ENCODE results near the gene NPEPL1.
"Not testable (repeated sequence)": the region's sequence is repeated elsewhere in the genome, so short reads cannot be mapped to it uniquely, and the experiment has no call there.

Gene NPEPL1

GRCh38 chr20:58692579-58693225 is at the start of gene NPEPL1:
Gene NPEPL1 (plus strand): TSS chr20:58692800. CDS start chr20:58692901, 101 bp downstream.
- DNase-seq, result peak; percentile 78

- not testable (repeated sequence) for DNase-seq
These were observed 49.7 kb upstream of the NPEPL1 start for GRCh38 chr20:58642896-58643295.

- DNase-seq, result no peak
These were observed 47.1 kb upstream of the NPEPL1 start for GRCh38 chr20:58645412-58645968.

- DNase-seq, result no peak
These were observed 46.3 kb upstream of the NPEPL1 start for GRCh38 chr20:58646257-58646656.

- no peak for DNase-seq
These were observed 45.9 kb upstream of the NPEPL1 start for GRCh38 chr20:58646703-58647102.

GRCh38 chr20:58647162-58647795 is 45.3 kb upstream of the NPEPL1 start:
- no peak for DNase-seq

- DNase-seq, result no peak
These were observed 44.7 kb upstream of the NPEPL1 start for GRCh38 chr20:58647796-58648501.

GRCh38 chr20:58648502-58648825 is 44.1 kb upstream of the NPEPL1 start:
- DNase-seq, result not testable (repeated sequence)

GRCh38 chr20:58649288-58650180 is 43.1 kb upstream of the NPEPL1 start:
- peak; percentile 42 for DNase-seq

GRCh38 chr20:58650181-58650775 is 42.3 kb upstream of the NPEPL1 start:
- peak; percentile 26 for DNase-seq

- peak; percentile 94 for DNase-seq
These were observed 41.6 kb upstream of the NPEPL1 start, which contains the start of gene STX16 for GRCh38 chr20:58650776-58651558. Gene STX16 (plus strand): TSS chr20:58651283. CDS start chr20:58652007, 724 bp downstream.

GRCh38 chr20:58651559-58651945 is 41.0 kb upstream of the NPEPL1 start:
- no peak for DNase-seq

- peak; percentile 77 for DNase-seq
These were observed 40.5 kb upstream of the NPEPL1 start for GRCh38 chr20:58651946-58652605.

GRCh38 chr20:58652606-58653294 is 39.9 kb upstream of the NPEPL1 start:
- DNase-seq, result peak; percentile 15

- no peak for DNase-seq
These were observed 38.3 kb upstream of the NPEPL1 start for GRCh38 chr20:58654337-58654736.

- no peak for DNase-seq
These were observed 37.1 kb upstream of the NPEPL1 start for GRCh38 chr20:58655328-58656107.

- no peak for DNase-seq
These were observed 35.8 kb upstream of the NPEPL1 start for GRCh38 chr20:58656831-58657230.

GRCh38 chr20:58657262-58657661 is 35.3 kb upstream of the NPEPL1 start:
- DNase-seq, result no peak

- no peak for DNase-seq
These were observed 34.6 kb upstream of the NPEPL1 start for GRCh38 chr20:58657986-58658385.

All from activated CD4-positive, alpha-beta T cell treated with anti-CD3 and anti-CD28 coated beads, Interleukin-10, Interleukin-2, amounts not matched to agents 100 ng/mL and 50 ng/mL, durations not matched to agents 16 hours and 8 hours (primary cell).